Loucy (cell line): Measurements from ENCODE around the gene MYT1.

Experiments used
- EZH2phosphoT487 ChIP-seq: fragments of 200-600 bp; IDR thresholded peaks from 2 replicates; pipeline ENCODE4 v1.6.1; 2018; ENCODE audit warnings: antibody characterized with exemption, mild to moderate bottlenecking, moderate library complexity, borderline replicate concordance
- TF ChIP-seq, protein P1 (sequence below): fragments of 200-600 bp; sonication (generic); conservative IDR thresholded peaks from 2 replicates; pipeline ENCODE4 v1.5.1; 2014; ENCODE audit warnings: mild to moderate bottlenecking, antibody characterized with exemption, low read length

GRCh38 chr20:64193058-64193457 lies 28.8 kb downstream of the MYT1 start:
- TF ChIP-seq, protein P1, sequence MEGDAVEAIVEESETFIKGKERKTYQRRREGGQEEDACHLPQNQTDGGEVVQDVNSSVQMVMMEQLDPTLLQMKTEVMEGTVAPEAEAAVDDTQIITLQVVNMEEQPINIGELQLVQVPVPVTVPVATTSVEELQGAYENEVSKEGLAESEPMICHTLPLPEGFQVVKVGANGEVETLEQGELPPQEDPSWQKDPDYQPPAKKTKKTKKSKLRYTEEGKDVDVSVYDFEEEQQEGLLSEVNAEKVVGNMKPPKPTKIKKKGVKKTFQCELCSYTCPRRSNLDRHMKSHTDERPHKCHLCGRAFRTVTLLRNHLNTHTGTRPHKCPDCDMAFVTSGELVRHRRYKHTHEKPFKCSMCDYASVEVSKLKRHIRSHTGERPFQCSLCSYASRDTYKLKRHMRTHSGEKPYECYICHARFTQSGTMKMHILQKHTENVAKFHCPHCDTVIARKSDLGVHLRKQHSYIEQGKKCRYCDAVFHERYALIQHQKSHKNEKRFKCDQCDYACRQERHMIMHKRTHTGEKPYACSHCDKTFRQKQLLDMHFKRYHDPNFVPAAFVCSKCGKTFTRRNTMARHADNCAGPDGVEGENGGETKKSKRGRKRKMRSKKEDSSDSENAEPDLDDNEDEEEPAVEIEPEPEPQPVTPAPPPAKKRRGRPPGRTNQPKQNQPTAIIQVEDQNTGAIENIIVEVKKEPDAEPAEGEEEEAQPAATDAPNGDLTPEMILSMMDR: no peak
- TF ChIP-seq EZH2phosphoT487: no peak
